ENCODE data around the gene KRT77.
A peak's percentile ranks its signal among the peaks of the same experiment; 100 is the strongest.

KRT77 gene

DNA sequence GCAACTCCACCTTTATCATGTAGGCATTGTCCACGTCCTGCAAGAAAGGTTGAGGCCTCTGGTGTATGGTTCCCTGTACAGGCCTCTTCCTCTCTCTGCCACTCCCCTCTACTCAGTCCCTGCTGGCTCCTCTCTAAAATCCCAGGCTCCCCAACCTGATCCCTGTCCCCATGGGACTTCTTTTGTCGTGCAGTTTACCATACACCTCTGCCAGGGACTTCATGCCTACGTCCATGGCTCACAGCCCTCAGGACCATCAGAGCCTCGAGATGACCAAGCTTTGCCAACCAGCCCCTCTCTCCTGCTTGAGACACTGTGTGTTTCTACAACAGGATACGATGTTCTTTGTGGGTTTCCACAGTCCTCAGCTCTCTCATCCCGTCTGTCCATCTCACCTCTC is 54.3 kb downstream of the KRT77 start:
- H3K9me3 ChIP-seq (replicated peaks in 1 of 11): 0 out of 22 replicates have a peak, but pooled peaks cover 0 to 5% (median 0%) of the 10 kb centered on the region in 11 experiments
- peaks cover 0 to 11% (median 6%) of the 10 kb centered on the region in 10 experiments; a peak in 10 of 20 replicates for H3K4me1 ChIP-seq
- no peaks in the 10 kb centered on the region for H3K36me3 ChIP-seq
- no peaks in the 10 kb centered on the region; a peak in 1 of 22 replicates for H4K20me1 ChIP-seq
- H3K4me3 ChIP-seq: no peak overlapping the region
- no peak for TF ChIP-seq Cebpa-rat (IDR thresholded peaks at IDR 0.05)
- H3K27me3 ChIP-seq: no peaks in the 10 kb centered on the region
- no peak overlapping the region for H3K4me2 ChIP-seq
- no peak overlapping the region for H3K9ac ChIP-seq
- H3K27ac ChIP-seq: no peak overlapping the region

- Histone ChIP-seq H3K4me3 (no peak overlapping the region), H3K27me3 (no peaks in the 10 kb centered on the region), H3K9me3 (replicated peaks in 1 of 11) (0 out of 22 replicates have a peak, but pooled peaks cover 0 to 5% (median 0%) of the 10 kb centered on the region in 11 experiments), H3K9ac (no peak overlapping the region), H3K36me3 (no peaks in the 10 kb centered on the region), H3K27ac (no peak overlapping the region), H3K4me2 (no peak overlapping the region), H4K20me1 (no peaks in the 10 kb centered on the region; a peak in 1 of 22 replicates), H3K4me1 (peaks cover 0 to 11% (median 6%) of the 10 kb centered on the region in 10 experiments; a peak in 10 of 20 replicates)
- TF ChIP-seq Cebpa-rat (IDR thresholded peaks at IDR 0.05): no peak
Measured at GRCh38 chr12:52648012-52648550, 55.2 kb downstream of the KRT77 start.

DNA sequence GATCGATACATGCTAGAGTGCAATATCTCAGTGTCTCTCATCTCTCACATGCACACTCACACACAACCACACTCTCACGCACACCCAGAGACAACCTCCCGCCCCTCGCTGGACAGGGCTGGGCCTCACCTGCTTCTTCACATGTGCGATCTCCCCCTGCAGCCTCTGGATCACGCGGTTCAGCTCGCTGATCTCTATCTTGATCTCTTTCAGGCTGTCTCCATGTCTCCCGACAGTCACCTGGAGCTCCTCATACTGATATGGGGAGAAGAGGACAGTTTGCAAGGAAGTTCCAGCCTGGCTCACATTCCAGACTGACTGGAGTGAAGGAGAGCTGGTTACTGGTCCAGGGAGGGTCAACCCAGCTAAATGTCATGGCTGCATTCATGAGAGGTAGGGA is 55.7 kb downstream of the KRT77 start:
- Histone ChIP-seq H3K4me2 (no peak overlapping the region), H3K4me1 (peaks cover 0 to 11% (median 6%) of the 10 kb centered on the region in 10 experiments; a peak in 10 of 20 replicates), H3K4me3 (no peak overlapping the region), H3K27ac (no peak overlapping the region), H3K36me3 (no peaks in the 10 kb centered on the region), H3K9me3 (replicated peaks in 1 of 11) (0 out of 22 replicates have a peak, but pooled peaks cover 0 to 5% (median 0%) of the 10 kb centered on the region in 11 experiments), H4K20me1 (no peaks in the 10 kb centered on the region; a peak in 1 of 22 replicates), H3K27me3 (no peaks in the 10 kb centered on the region), H3K9ac (no peak overlapping the region)
- no peak for TF ChIP-seq Cebpa-rat (IDR thresholded peaks at IDR 0.05)

DNA sequence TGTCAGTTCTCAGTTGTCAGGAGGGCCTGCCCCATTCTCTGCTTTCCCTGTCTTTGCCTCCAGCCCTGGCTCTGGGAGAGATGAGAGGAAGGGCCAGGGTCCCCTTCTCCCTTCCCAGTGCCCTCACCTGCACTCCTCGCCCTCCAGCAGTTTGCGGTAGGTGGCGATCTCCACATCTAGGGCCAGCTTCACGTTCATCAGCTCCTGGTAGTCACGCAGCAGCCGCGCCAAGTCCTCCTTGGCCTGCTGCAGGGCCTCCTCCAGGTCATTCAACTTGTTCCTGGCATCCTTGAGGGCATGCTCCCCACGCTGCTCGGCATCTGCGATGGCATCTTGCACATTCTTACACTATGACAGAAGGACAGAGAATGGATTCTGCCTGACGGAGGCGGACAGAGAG is 56.7 kb downstream of the KRT77 start:
- H3K4me3 ChIP-seq: no peak overlapping the region
- H3K9me3 ChIP-seq (replicated peaks in 1 of 11): 0 out of 22 replicates have a peak, but pooled peaks cover 0 to 2% (median 0%) of the 10 kb centered on the region in 11 experiments
- no peak for TF ChIP-seq Cebpa-rat (IDR thresholded peaks at IDR 0.05)
- no peaks in the 10 kb centered on the region; a peak in 1 of 22 replicates for H4K20me1 ChIP-seq
- H3K4me2 ChIP-seq: no peak overlapping the region
- H3K9ac ChIP-seq: no peak overlapping the region
- H3K36me3 ChIP-seq: no peaks in the 10 kb centered on the region
- no peaks in the 10 kb centered on the region for H3K27me3 ChIP-seq
- no peak overlapping the region for H3K27ac ChIP-seq
- peaks cover 0 to 15% (median 6%) of the 10 kb centered on the region in 10 experiments; a peak in 10 of 20 replicates for H3K4me1 ChIP-seq

- Histone ChIP-seq H3K4me1 (peaks cover 0 to 15% (median 6%) of the 10 kb centered on the region in 10 experiments; a peak in 10 of 20 replicates), H3K4me3 (no peak overlapping the region), H3K27me3 (no peaks in the 10 kb centered on the region), H3K9me3 (replicated peaks in 1 of 11) (no peaks in the 10 kb centered on the region), H3K36me3 (no peaks in the 10 kb centered on the region), H3K4me2 (peak overlapping the region in 3 of 11 experiments; percentile 1 to 12 (median 5); a peak in 1 of 22 replicates), H3K9ac (no peak overlapping the region), H4K20me1 (no peaks in the 10 kb centered on the region; a peak in 1 of 22 replicates), H3K27ac (no peak overlapping the region)
- TF ChIP-seq Cebpa-rat (IDR thresholded peaks at IDR 0.05): no peak
Measured at GRCh38 chr12:52645982-52646381, 57.3 kb downstream of the KRT77 start.

DNA sequence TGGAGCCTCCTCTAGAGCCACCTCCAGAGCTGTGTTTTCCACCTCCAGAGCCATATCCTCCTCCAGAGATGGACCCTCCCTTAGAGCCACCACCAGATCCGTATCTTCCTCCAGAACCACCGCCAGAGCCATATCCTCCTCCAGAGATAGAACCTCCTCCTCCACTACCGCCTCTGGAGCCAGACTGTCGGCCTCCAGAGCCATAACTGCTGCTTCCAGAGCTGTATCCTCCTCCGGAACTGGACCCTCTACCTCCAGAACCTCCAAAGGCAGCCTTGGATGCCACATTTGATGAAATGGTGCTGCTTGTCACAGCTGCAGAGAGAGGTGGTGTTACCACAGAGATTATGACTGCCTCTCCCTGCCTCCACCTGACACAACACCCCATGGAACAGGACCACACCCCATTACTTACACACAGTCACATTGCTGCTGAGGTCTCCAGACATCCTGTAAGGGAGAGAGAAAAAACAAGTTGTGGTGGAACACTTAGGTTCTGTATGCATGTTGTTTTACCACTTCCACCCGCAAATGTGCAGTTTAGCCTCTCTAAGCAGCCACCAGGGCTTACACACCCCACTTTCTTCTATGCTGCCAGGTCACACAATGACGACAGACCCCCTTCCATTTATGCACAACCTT is 58.1 kb downstream of the KRT77 start:
- no peaks in the 10 kb centered on the region for H3K36me3 ChIP-seq
- H3K27me3 ChIP-seq: no peaks in the 10 kb centered on the region
- H3K9ac ChIP-seq: no peak overlapping the region
- H3K27ac ChIP-seq: no peak overlapping the region
- H3K9me3 ChIP-seq (replicated peaks in 1 of 11): no peaks in the 10 kb centered on the region
- H3K4me1 ChIP-seq: peaks cover 0 to 15% (median 6%) of the 10 kb centered on the region in 10 experiments; a peak in 10 of 20 replicates
- H4K20me1 ChIP-seq: no peaks in the 10 kb centered on the region
- H3K4me3 ChIP-seq: no peak overlapping the region
- TF ChIP-seq Cebpa-rat (IDR thresholded peaks at IDR 0.05): no peak
- H3K4me2 ChIP-seq: peak overlapping the region in 5 of 11 experiments; percentile 1 to 37 (median 12); a peak in 4 of 22 replicates

DNA sequence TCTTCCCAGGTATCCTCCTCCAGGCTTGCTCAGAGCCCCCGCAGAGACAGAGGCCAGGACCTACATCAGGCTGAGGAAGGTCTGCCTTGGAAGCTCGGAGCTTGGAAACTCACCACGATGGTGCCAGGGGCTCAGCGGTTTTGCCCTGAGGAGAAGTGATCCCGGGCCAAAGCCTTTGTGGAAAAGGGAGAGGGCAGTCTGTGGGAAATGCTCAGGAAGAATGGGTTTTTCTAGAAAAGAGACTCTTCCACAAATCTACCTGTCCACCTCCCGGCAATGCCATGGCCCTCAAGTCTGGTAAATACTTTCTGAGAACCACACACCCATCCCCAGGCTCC is 59.3 kb downstream of the KRT77 start:
- Histone ChIP-seq H3K27ac (no peak overlapping the region), H4K20me1 (no peaks in the 10 kb centered on the region), H3K4me3 (no peak overlapping the region), H3K9ac (no peak overlapping the region), H3K4me1 (peaks cover 0 to 15% (median 6%) of the 10 kb centered on the region in 10 experiments; a peak in 10 of 20 replicates), H3K9me3 (replicated peaks in 1 of 11) (no peaks in the 10 kb centered on the region), H3K36me3 (no peaks in the 10 kb centered on the region), H3K27me3 (no peaks in the 10 kb centered on the region), H3K4me2 (no peak overlapping the region)
- TF ChIP-seq Cebpa-rat (IDR thresholded peaks at IDR 0.05): no peak

- Histone ChIP-seq H3K27ac (no peak overlapping the region), H3K4me1 (peaks cover 0 to 15% (median 6%) of the 10 kb centered on the region in 10 experiments; a peak in 10 of 20 replicates), H4K20me1 (no peaks in the 10 kb centered on the region), H3K9ac (no peak overlapping the region), H3K4me3 (no peak overlapping the region), H3K4me2 (no peak overlapping the region), H3K36me3 (no peaks in the 10 kb centered on the region), H3K9me3 (replicated peaks in 1 of 11) (no peaks in the 10 kb centered on the region), H3K27me3 (no peaks in the 10 kb centered on the region)
- no peak for TF ChIP-seq Cebpa-rat (IDR thresholded peaks at IDR 0.05)
Measured at GRCh38 chr12:52643233-52644077, 59.9 kb downstream of the KRT77 start.

GRCh38 chr12:52641468-52641867 is 61.9 kb downstream of the KRT77 start:
- peaks cover 0 to 15% (median 6%) of the 10 kb centered on the region in 10 experiments; a peak in 10 of 20 replicates for H3K4me1 ChIP-seq
- H3K27ac ChIP-seq: no peak overlapping the region
- H3K27me3 ChIP-seq: no peaks in the 10 kb centered on the region
- H3K4me2 ChIP-seq: peak overlapping the region in 1 of 11 experiments; percentile 1; a peak in 1 of 22 replicates
- no peak for TF ChIP-seq Cebpa-rat (IDR thresholded peaks at IDR 0.05)
- no peaks in the 10 kb centered on the region for H4K20me1 ChIP-seq
- H3K36me3 ChIP-seq: no peaks in the 10 kb centered on the region
- no peak overlapping the region for H3K4me3 ChIP-seq
- no peaks in the 10 kb centered on the region for H3K9me3 ChIP-seq (replicated peaks in 1 of 11)
- H3K9ac ChIP-seq: no peak overlapping the region

Data from BLaER1 treated with 17β-estradiol and CSF1 and Interleukin-3, amounts not matched to agents 10 nM and 100 nM (cell line).